ENCODE measurements around the gene IL1RAPL2.

The IL1RAPL2 gene

DNA sequence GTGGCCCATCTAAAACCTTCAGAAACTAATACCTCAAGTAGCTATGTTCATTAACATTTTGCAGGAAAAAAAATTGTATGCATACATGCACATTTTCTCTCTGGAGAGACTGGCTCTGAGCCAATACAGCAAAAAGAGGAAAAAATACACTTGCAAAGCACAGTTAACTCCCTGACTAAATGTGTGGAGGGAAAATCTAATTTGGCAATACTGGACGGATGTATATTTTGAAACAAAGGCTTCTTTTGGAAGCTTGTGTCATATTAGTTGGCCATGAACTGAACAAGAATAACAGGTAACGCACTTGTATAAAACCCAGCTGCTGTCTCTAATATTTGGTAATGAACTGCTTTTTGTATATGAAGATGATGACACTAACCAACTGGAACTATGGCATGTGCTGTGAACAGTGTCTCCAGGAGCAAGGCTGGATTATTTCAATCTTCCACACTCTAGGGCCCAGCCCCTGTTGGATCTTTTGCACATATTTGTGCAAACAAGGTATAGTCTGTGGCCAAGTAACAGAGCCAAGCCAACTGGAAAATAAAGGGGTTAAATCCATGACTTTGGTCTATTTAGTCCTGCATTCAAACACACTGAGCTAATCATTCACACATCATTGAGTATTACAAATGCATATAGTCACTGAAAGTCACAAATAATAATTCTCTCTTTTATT lies 1188.4 kb downstream of the IL1RAPL2 start:
- Histone ChIP-seq H3K4me3 (ENCODE audit: low read depth, low read length) (no peak overlapping the region), H3K36me3 (ENCODE audit: control insufficient read depth in 2 of 2, insufficient read depth in 1 of 2, low read length in 2 of 2) (no peaks in the 10 kb centered on the region), H3K4me1 (ENCODE audit: control insufficient read depth, insufficient read depth, low read length) (no peaks in the 10 kb centered on the region), H3K9me3 (ENCODE audit: control insufficient read depth, insufficient read depth, low read depth, low read length) (no peaks in the 10 kb centered on the region), H3K27ac (ENCODE audit: extremely low read depth, low read depth, low read length) (no peak overlapping the region)
- TF ChIP-seq ZNF521 (tag by site-specific recombination; IDR thresholded peaks at IDR 0.05) (no peak), ZNF544 (tag by site-specific recombination; IDR thresholded peaks at IDR 0.05) (no peak), ZNF175 (tag by site-specific recombination; IDR thresholded peaks at IDR 0.05) (no peak), HIC1 (tag by site-specific recombination; IDR thresholded peaks at IDR 0.05) (no peak), ZNF223 (tag by site-specific recombination; IDR thresholded peaks at IDR 0.05) (no peak), ZNF19 (tag by site-specific recombination; IDR thresholded peaks at IDR 0.05; ENCODE audit: low read depth) (no peak), ZNF112 (tag by site-specific recombination; IDR thresholded peaks at IDR 0.05) (no peak), ZBTB10 (tag by site-specific recombination; IDR thresholded peaks at IDR 0.05) (no peak), KLF10 (tag by site-specific recombination; IDR thresholded peaks at IDR 0.05) (no peak), ZNF302 (tag by site-specific recombination; IDR thresholded peaks at IDR 0.05; ENCODE audit: low read depth) (no peak), ZNF280C (tag by site-specific recombination; IDR thresholded peaks at IDR 0.05) (no peak), BCL11A (tag by site-specific recombination; IDR thresholded peaks at IDR 0.05; ENCODE audit: low read depth) (no peak), ZFP3 (tag by site-specific recombination; IDR thresholded peaks at IDR 0.05; ENCODE audit: low read depth) (no peak), ZNF133 (tag by site-specific recombination; IDR thresholded peaks at IDR 0.05) (no peak)
- TF ChIP-seq, protein P1, sequence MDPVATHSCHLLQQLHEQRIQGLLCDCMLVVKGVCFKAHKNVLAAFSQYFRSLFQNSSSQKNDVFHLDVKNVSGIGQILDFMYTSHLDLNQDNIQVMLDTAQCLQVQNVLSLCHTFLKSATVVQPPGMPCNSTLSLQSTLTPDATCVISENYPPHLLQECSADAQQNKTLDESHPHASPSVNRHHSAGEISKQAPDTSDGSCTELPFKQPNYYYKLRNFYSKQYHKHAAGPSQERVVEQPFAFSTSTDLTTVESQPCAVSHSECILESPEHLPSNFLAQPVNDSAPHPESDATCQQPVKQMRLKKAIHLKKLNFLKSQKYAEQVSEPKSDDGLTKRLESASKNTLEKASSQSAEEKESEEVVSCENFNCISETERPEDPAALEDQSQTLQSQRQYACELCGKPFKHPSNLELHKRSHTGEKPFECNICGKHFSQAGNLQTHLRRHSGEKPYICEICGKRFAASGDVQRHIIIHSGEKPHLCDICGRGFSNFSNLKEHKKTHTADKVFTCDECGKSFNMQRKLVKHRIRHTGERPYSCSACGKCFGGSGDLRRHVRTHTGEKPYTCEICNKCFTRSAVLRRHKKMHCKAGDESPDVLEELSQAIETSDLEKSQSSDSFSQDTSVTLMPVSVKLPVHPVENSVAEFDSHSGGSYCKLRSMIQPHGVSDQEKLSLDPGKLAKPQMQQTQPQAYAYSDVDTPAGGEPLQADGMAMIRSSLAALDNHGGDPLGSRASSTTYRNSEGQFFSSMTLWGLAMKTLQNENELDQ (tag by site-specific recombination; IDR thresholded peaks at IDR 0.05; ENCODE audit: low read depth): no peak
- TF ChIP-seq, protein P2, sequence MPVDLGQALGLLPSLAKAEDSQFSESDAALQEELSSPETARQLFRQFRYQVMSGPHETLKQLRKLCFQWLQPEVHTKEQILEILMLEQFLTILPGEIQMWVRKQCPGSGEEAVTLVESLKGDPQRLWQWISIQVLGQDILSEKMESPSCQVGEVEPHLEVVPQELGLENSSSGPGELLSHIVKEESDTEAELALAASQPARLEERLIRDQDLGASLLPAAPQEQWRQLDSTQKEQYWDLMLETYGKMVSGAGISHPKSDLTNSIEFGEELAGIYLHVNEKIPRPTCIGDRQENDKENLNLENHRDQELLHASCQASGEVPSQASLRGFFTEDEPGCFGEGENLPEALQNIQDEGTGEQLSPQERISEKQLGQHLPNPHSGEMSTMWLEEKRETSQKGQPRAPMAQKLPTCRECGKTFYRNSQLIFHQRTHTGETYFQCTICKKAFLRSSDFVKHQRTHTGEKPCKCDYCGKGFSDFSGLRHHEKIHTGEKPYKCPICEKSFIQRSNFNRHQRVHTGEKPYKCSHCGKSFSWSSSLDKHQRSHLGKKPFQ (tag by site-specific recombination; IDR thresholded peaks at IDR 0.05): no peak
- POLR2A ChIA-PET: no interaction called here
- CTCF ChIA-PET: no interaction called here

Data from HEK293 (cell line).